OCI-M1 (cell line): ENCODE data around the gene MGAT4A.
"Not testable (repeated sequence)": the region's sequence is repeated elsewhere in the genome, so short reads cannot be mapped to it uniquely, and the experiment has no call there.

Experiments
- DNase-seq: peaks from one replicate; lab custom pipeline; 2025; lab: John Stamatoyannopoulos, UW

Gene MGAT4A

DNA sequence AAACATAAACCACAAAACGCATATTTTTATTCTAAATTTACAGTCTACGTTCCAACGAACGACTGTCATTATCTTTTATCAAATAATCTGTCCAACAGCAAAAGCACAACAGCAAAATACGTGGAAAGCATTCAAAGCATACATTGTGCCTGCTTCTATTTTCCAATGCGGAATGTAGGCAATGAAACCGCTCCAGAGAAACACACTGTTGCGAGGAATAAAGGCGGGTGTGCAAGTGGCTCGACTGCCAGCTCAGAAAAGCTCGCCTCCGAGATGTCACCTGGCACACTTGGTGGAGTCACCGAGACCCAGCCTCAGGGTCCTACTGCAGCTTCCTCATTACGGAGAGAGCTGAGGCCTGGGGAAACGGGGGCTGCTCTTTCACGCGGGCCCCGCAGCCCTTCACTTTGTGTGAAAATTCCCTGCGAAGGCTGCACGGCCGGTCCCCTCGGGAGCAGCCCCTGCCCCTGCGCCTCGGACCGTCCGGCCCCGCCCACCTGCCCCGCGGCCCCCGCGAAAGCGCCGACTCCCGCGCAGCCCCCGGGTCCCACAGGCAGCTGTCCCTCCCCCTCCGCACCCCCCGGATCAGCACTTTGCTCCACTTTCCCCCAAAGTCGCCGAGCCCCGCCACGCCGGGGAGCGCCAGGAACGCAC is 752 bp downstream of the MGAT4A start:
- no peak for DNase-seq

DNA sequence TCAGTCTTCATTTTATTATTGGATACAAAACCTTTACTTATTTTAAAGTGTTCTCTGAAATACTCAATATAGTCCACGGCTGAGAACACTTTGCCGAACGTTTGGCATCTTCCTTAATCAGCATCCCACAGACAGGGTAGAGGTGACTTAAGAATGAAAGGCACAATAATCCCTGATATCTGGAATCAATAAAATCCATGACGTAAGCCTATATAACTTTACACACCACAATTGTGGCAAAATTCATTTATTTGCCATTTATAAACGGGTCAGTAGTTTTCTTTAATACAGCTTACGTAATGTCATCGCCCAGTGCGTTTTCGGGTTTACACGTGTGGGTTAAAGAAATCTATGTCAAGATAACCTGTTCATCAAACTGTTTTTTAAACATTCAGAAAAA is 1.3 kb downstream of the MGAT4A start:
- DNase-seq = no peak

DNA sequence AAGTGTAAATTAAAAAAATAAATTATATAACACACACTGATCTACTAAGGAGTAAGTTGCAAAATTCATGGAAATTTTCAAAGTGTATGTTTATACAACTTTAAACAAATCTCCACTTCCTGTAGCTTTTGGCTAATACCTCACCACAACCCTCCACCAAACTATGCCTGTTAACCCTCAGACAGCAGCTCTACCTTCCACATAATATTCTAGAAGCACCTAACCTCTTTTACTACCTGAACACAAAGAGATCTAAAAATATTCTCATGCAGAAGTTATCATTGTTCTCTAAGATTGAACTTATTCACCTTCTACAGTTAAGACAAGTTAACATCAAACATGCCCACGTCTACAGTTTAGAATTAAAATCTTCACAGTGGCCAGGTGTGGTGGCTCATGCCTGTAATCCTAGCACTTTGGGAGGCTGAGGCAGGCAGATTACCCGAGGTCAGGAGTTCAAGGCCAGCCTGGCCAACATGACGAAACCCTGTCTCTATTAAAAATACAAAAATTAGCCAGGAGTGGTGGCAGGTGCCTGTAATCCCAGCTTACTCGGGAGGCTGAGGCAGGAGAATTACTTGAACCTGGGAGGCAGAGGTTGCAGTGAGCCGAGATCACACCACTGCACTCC is 2.7 kb downstream of the MGAT4A start:
- not testable (repeated sequence) for DNase-seq

DNA sequence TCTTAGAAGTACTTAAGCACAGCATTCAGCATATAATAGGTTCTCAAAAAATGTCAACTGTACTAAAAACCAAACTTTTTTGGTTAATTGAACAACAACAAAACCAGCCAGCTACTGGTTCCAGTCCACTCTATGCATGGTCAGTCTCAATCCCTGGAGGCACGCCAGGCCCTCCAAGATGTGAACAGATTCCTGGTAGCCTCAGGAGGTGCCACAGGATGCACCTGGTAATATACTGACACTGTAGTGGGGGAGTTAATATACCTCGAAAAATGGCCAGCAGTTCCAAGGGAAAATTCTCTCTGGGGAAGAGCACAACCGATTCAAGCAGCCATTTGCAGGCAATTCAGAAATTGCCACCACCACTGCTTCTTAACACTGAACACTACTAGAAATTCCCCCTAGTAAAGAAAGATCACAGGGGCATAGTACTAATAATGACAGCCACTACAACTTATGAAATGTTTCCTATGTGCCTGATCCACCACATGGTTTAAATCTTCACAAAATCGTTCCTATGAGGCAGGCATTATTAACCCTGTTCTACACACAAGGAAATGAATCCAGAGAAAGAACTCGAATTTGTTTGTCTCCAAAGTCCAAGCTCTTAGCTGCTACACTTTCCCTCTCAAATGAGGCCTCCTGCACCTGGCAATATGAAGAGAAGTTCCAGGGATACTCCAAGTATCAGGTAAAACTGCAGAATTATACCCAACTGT is 3.4 kb downstream of the MGAT4A start:
- DNase-seq = no peak

DNA sequence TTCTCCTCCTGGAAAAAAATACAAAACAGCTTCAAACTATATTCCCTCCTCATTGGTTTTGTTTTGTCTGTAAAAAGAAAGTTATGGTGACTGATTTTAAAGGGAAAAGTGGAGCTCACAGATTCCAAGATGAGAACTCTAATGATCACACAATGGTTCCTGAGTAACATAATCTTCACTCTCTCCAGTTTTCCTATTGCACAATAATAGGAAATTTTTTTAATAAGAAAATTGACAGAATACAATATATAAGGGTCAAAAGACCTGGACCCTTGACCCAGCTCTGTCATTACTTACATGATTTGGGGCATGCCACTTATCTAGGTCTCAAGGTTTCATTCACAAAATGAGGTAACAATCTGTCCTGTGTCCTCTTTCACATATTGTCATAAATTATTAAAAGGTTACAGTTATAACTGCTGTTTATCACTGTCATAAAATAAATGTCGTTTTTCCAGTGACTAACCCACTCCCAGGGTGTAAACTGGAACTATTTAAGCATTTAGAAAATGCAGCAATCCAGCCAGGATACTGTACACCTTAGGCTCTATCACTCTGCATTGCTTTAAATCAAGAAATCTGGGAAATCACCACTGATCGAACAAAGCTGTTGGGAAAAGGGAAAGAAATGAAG is 4.1 kb downstream of the MGAT4A start:
- no peak for DNase-seq

DNA sequence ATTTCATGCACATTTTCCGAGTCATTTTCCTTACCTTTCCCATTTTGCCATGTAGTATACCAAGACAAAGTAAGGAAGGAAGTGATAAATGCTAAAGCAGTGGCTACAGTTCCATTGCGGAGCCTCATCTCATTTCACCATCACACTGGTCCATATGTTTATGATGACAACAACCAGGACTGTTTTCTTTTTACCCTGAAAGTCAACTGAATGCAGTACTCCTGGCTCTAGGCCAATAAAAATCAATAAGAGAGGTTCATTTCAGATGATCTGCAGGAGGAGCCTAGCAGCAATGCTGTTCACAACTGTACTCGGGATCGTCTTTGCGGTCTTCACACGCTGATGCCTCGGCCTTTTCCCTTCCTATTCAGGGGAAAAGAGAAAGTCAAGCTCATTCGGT is 4.7 kb downstream of the MGAT4A start:
- no peak for DNase-seq

DNA sequence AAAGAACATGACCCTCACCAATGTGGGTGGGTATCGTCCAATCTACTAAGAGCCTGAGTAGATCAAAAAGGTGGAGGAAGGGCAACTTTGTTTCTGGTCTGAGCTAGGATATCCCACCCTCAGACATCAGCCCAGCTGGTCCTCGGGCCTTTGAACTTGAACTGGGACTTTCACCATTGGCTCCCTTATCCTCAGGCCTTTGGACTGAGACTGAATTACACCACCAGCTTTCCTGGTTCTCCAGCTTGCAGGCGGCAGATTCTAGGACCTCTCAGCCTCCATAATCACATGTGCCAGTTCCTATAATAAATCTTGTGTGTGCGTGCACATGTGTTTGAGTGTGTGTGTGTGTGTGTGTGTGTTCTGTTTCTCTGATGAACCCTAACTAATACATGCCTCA is 10.6 kb downstream of the MGAT4A start:
- no peak for DNase-seq

DNA sequence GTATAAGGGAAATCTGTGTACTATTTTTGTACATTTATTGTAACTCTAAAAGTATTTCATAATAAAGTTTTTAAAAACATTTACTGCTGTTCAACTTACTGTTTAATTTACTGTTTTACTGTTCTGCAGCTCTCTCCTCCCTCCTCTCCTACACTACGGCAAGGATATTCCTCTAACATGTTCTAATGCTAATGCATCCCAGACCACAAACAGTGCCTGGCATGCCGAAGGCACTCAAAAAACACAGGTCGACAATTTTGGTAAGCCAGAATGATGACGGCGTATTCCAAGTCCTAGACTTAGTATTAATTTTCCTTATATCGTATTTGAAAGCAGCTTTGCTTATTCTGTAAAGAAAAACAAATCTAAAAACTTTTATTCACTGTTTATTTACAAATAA is 13.3 kb downstream of the MGAT4A start:
- DNase-seq = no peak

DNA sequence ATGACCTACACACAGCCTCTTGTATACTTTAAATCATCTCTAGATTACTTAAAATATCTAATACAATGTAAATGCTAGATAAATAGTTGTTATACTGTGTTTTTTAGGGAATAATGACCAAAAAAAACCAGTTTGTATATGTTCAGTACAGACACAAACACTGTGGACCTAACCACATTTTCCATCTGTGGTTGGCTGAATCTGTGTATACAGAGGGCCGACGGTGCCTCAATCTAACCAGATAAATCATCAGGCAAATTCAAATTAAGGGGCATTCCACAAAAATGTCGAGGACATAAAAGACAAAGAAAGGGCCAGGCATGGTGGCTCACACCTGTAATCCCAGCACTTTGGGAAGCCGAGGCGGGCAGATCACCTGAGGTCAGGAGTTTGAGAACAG is 14.1 kb downstream of the MGAT4A start:
- DNase-seq = no peak

DNA sequence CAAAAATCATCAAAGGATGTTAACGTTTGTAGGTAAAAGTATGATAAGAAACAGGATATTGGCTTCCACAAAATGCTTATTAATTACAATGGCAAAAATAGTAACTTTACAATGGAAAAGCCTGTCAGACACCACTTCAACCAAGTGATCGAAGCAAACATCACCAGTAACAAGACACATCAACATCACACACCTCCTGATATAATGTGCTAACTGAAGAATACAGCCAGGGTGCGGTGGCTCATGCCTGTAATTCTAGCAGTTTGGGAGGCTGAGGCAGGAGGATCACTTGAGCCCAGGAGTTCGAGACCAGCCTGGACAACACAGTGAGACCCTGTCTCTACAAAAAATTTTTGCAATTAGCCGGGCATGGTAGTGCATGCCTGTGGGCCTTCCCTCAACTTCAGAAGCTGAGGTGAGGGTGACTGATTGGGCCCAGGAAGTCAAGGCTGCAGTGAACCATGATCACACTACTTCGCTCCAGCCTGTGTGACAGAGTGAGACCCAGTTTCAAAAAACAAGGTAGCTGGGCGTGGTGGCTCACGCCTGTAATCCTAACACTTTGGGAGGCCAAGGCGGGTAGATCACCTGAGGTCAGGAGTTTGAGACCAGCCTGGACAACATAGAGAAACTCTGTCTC is 15.0 kb downstream of the MGAT4A start:
- no peak for DNase-seq

DNA sequence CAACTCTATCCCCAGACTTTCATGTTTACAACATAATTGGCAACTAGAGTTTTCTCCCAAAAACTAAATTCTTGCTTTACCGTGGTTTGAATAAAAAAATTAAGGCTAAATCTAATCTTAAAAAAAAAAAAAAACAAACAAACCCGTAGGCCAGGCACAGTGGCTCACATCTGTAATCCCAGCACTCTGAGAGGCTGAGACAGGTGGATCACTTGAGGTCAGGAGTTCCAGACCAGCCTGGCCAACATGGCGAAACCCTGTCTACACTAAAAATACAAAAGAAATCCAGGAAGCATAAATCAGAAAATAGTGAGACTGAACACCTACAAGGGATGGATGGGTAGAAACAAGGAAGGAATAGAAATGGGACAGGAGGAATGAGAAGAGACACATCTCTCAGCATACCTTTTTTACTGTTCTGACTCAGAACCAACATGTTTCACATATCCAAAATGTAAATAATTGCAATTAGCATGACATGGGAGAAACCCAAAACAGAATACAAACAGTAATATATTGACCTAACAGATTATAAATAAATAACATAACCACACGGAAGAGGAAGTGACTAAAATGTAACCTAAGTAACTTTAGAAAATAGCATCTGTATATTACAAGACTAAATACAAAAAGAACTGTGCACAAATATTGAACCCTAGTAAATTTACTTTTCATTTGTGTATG is 17.5 kb downstream of the MGAT4A start:
- no peak for DNase-seq

DNA sequence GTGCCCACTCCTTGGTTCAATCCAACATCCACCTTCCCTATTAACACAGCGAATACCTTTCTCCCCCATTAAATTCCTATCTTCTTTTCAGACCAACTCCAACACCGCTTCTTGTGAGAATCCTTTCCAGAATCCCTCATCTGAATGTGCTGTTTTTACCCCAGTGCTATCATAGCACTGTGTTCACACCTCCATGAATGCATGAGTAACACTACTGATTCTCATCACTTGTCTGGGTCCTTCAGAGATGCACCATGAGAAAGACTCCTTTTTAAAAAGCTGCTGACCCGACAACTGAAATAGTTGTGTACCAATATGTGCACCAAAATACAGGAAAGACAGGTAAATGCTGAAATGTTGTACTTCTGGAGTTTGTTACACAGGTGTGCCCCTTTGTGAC is 18.8 kb downstream of the MGAT4A start:
- no peak for DNase-seq

DNA sequence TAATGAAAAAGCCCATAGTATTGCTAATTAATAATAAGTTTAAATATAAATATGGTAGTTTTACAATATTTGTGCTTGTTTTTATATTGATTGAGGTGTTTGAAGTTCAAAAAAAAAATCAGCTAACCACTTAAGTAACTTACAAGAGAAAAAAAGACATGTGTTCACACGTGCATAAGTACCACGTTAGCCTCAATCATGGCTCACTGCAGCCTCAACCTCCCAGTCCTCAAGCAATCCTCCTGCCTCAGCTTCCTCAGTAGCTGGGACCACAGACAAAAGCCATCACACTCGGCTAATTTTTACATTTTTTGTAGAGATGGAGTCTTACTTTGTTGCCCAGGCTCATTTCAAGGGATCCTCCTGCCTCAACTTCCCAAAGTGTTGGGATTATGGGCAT is 19.4 kb downstream of the MGAT4A start:
- no peak for DNase-seq

DNA sequence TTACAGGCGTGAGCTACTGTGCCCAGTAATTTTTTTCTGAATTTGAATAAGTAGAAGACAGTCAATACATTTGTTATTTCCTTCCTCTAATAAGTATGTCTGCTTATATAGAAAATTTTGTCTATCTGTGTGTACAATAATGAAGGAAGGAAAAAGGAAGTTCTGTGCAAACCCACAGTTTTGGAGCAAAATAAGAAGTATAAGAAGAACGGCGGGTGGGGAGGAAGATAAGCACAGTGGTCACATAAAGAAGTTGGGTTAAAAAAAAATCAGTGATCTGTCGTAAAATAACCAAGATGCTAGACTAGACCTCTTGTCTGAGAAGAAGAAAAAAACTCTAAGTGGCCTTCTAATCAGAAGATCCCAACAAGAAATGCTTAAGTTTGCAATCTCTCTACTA is 20.2 kb downstream of the MGAT4A start:
- peak; percentile 78 for DNase-seq

DNA sequence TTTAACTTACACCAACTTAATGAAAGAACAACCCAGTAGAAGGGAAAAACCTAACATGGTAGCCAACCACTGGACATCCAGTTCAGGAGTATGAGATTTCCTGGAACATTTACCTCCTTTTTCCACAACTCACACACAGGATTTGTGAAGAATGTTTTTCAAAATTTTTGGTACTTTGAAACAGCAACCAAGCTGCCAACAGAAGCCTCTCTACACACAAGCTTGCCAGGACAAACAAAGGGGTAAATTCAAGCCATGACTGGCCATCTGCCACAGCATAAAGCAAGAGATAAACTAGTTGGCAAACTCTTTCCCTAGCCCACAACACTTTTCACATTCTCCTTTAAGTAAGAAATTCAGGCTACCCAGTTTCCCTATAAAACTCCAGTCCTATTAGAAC is 21.4 kb downstream of the MGAT4A start:
- no peak for DNase-seq

DNA sequence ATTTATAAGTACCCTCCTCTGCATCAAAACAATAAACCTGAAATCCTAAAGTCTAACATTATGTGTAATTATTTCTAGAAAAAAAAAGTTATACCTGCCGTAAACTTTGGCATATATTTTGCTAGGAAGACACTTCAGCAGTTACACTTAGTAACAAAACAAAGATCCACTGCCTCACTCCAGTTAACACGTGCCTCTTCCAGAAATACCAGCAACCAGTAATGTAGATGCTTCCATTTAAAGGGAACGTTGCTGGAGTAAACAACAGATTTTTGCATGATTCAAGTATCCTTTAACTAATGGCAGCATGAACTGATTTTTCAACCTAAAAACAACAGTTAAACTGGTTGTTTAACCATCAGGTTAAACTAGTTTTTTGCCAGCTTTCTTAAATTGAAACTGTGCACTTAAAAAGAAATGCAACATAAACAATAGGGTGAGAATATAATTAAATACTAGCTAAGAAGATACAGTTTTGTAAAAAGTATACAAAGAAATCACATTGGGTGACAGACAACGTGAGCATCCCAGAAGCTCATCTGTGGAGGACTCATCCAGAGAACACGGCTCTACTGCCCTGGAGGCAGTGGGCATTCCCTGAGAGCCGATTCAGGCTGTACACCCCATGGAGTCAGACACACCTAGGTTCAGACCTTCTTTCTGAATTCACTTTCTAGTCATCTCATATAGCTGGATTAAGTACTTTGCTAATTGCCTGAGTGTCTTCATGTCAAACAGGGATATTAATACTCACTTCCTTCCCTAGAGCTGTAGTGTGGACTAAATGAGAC is 22.3 kb downstream of the MGAT4A start:
- no peak for DNase-seq

DNA sequence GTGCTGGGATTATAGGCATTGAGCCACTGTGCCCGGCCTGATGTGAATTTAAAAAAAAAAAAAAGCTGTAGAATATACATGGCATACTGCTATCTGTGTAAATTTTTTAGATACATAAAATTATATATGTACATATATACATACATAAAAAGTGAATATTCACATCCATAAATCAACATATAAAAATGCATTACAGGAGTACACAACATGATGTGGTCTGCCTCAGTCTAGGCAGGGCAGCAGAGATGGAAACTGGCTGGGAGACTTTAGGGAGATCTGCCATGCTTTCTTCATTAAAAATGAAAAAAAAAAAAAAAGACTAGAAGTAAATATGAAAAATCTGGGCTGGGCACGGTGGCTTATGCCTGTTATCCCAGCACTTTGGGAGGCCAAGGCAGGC is 24.3 kb downstream of the MGAT4A start:
- no peak for DNase-seq

DNA sequence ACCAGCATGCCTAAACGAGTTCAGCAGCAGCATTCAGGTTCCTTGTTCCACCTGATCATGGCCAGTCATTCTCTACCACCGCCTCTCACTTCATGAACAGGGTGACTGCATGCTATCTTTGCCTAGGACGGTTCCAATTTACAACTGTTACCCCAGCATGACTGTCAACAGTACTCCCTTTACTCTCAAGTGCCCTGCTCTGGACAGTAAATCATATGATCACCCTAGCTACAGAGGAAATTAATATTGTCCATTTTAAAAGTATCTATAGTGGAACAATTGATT is 25.7 kb downstream of the MGAT4A start:
- no peak for DNase-seq

DNA sequence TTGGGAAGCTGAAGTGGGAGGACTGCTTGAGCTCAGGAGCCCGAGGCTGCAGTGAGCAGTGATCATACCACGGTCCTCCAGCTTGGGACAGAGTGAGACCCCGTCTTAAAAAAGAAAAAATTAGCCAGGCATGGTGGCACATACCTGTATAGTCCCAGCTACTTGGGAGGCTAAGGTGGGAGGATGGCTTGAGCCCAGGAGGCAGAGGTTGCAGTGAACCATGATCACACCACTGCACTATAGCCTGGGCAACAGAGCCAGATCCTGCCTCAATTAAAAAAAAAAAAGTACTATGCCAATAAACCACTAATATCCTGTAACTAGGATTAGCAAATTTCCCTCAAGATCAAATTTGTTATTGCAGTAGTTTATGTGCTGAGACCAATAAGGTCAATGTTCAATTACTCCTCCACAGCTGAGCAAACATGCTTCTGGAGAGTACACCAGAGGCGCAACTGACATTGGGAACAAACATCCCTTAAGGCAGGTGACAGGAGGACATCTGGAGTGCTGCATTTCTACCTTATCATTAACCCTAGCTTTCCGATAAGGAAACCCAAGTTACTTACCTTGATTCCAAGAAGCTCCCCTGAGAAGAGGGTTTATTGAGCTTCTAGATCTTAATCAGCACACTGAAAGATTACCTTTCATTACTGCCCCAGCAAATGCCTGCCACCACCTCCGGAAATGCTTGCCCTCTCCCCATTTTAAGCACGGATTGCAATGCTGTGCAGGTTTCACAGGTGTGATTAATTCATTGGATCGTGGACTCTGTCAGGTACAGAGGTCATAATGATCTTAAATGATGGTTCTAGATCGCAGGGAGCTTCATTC is 26.2 kb downstream of the MGAT4A start:
- no peak for DNase-seq

DNA sequence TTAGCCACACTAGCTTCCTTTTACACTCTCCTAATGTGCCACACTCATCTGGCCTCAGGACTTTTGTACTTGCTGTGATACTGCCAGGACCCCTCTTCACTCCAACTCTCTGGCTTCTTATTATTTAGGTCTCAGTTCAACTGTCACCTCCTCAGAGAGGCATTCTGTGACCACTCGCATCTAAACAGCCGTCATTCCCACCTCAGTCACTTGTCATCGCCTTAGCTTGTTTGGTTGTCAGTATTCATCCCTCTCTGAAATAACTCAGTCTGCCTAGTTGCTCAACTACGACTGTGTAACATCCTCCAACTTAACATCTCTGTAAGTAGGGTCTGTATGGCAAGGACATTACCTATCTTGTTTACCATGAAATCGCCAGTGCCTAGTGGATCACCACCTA is 27.2 kb downstream of the MGAT4A start:
- no peak for DNase-seq
